GM18520 (cell line): ENCODE results near the gene MRPL12.

Source experiments
- ATAC-seq: cut with Tn5 transposase; IDR thresholded peaks from one replicate; pipeline ENCODE4 v1.9.1; 2021; ENCODE audit not compliant: unreplicated experiment

Gene MRPL12

DNA sequence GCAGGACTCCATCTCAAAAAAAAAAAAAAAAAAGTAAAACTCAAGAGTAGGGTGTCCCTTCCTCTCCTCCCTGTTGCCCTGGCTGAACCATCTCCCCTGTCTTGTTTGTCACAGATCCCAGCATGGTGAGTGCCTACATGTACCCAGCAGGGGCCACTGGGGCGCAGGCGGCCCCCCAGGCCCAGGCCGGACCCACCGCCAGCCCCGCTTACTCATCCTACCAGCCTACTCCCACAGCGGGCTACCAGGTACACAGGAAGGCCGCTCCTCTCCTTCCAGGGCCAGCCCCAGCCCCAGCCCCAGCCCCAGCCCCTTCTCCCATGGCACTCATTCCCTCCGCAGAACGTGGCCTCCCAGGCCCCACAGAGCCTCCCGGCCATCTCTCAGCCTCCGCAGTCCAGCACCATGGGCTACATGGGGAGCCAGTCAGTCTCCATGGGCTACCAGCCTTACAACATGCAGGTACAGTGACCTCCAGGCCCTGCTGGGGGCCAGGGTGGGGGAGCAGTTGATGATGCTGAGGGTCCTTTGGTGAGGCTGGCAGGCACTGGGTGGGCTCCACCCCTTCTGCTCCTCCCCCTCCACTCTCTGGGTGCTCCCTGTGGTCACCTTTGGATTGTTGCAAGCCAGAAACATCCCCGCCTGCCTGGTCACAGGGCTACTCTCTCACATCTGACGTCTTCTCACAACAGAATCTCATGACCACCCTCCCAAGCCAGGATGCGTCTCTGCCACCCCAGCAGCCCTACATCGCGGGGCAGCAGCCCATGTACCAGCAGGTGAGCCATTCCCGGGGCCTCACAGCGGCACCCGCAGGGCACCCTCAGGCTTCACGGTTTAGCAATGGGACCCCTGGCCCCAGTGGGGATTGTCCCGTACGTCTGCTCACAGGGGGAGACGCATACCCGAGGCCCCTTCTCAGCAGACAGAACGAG lies 2.5 kb upstream of the MRPL12 start:
- ATAC-seq = no peak

DNA sequence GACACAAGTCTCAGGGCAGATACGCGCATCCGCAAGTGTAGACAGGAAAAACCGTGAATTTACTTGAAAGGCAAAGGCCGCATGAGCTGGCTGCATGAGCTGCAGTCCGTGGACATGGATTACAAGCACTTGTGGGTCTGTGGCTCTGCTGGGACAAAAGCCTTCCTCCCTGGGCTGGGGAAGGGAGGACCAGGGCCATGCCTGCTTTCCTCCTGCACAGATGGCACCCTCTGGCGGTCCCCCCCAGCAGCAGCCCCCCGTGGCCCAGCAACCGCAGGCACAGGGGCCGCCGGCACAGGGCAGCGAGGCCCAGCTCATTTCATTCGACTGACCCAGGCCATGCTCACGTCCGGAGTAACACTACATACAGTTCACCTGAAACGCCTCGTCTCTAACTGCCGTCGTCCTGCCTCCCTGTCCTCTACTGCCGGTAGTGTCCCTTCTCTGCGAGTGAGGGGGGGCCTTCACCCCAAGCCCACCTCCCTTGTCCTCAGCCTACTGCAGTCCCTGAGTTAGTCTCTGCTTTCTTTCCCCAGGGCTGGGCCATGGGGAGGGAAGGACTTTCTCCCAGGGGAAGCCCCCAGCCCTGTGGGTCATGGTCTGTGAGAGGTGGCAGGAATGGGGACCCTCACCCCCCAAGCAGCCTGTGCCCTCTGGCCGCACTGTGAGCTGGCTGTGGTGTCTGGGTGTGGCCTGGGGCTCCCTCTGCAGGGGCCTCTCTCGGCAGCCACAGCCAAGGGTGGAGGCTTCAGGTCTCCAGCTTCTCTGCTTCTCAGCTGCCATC lies 1.7 kb upstream of the MRPL12 start:
- no peak for ATAC-seq

DNA sequence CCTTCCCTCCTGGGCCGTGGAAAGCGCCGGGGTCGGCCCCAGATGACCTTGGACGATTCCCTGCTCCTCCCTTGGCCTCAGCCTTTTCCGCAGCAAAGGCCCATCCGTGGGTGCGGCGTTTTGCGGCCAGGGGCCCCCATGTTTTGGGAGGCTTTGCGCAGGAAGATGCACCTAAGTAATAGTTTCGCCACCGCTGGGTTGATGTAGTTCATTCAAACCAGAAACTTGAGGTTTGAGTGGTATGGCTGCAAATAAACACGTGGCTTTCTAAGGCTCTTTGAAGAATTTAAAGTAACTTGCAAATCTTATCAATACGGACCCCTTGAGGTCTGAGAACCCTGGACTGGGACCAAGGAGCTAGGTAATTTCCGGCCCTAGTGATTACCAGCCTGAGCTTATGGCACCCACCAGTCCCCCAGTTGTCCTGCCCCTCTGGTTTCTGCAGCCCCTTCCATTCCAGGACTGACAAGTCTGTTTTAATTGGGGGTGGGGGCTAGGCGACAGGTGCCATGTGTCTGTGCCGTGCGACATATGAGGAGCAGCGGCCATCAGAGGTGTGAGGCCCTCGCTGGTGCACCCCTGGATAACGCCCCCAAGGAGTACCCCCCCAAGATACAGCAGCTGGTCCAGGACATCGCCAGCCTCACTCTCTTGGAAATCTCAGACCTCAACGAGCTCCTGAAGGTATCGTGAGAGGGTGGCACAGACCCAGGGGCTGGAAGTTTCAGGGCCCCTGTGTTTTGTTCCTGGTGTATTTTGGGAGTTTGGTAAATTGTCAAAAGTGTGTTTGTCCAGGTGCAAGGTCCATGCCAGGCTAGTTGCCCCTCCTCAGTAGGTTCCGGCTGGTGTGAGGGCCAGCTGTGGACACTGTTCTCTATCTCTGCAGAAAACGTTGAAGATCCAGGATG lies 834 bp downstream of the MRPL12 start:
- no peak for ATAC-seq

DNA sequence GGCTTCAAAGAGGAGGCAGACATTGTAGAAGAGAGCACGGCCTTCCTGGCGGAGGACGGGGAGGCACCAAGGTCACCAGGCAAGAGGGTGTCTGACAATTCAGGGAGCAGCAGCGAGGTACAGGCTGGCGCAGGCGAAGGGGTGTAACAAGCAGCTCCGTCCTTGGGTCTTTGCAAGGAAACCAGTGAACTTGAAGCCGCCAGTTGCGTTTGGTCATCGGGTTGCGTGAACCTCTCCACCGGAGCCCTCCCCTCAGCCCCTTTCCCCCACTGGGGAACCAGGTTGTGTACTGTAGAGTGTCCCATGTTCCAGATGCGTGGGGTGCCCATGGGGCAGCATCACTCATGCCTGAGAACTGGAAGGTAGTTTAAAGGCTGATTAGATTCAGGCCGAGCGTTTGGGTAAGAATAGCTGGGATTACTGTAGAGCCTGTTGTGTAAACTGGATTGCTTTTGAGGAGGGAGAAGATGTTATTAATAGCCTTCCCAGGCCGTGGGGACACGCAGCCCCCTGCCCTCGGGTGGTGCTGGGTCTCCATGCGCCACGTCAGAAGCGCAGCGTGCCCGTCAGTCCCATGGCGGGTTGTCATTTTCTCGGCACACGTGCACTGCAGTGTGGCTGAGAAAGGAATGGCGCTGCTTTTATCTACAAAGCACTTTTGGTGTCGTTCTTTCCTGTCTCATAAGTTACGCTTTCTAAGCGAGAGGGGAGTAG lies 2.5 kb downstream of the MRPL12 start:
- no peak for ATAC-seq

DNA sequence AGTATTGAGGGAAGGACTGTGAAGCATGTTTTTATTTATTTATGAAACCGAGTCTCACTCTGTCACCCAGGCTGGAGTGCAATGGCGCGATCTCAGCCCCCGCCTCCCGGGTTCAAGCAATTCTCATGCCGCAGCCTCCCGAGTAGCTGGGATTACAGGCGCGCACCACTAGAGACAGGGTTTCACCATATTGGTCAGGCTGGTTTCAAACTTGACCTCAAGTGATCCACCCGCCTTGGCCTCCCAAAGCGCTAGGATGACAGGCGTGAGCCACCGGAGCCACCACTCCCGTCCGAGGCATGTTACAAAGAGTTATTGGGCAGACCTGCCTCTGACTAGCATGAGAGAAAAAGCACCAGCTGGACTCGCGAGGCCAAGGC lies 3.1 kb downstream of the MRPL12 start:
- ATAC-seq = no peak

DNA sequence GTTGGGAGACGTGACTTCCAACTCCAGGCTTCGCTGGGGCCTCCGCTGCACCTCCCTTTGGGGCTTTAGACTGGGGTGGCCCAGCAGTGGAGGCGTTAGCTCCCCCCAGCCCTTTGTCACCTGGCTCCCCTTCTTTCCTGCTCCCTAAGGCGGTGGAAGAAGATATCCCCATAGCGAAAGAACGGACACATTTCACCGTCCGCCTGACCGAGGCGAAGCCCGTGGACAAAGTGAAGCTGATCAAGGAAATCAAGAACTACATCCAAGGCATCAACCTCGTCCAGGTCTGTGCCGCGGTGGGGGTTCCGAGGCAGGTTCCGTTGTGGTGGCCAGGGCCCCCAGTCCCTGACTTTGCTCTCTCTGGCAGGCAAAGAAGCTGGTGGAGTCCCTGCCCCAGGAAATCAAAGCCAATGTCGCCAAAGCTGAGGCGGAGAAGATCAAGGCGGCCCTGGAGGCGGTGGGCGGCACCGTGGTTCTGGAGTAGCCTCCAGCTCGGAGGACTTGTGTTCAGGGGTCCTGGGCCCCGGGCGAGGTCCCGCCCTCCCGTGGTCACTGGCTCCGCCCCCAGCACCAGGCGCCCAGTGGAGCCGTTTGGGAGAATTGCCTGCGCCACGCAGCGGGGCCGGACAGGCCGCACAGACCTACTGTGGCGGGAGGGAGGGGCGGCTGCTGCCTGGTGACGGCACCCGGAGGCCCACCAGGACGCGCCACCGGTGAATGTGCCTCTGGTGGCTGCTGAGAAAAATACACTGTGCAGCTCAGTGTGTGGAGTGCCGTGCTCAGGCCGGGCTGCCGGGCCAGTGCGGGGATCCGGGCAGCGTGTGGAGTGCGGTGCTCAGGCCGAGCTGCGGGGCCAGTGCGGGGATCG lies 3.8 kb downstream of the MRPL12 start:
- no peak for ATAC-seq

- ATAC-seq = no peak
Observed at GRCh38 chr17:81707725-81708646, 4.8 kb downstream of the MRPL12 start.

- no peak for ATAC-seq
Observed at GRCh38 chr17:81708739-81709185, 5.6 kb downstream of the MRPL12 start.

DNA sequence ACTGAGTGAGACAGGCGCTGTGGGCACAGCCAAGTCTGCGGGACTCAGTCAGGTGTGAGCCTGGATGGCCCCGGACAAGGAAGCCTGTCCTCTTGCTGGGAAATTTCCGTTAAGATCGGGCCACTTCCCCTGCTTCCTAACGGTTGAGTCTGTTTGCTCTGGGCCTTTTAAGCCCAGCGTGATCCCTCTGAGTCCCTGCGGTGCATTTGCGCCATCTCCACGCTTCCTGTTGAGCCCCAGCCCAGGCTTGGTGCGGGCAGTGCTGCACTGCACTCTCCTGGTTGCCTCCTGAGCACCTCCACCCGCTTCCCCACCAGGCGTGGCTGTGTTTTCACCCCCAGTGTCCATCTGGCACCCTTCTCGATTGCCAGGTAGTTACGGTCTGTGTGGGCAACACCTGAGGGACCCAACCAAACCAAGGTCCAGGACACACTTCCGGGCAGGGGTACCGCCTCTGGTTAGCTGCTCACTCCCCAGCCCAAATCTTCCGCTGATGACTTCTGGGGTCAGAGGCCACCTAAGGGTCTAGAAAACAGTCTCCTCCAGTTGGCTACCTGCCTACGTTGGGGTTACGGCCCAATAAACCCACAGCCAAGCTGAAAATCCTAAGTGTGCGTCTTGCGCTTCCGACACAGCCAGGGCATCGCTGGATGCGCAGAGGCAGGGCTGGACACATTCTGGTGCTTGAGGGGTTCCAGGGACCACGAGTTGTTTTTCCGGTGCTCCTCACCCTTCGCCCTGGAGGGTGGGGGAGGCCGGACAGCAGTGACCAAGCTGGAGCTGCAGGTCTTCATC lies 7.5 kb downstream of the MRPL12 start:
- no peak for ATAC-seq

DNA sequence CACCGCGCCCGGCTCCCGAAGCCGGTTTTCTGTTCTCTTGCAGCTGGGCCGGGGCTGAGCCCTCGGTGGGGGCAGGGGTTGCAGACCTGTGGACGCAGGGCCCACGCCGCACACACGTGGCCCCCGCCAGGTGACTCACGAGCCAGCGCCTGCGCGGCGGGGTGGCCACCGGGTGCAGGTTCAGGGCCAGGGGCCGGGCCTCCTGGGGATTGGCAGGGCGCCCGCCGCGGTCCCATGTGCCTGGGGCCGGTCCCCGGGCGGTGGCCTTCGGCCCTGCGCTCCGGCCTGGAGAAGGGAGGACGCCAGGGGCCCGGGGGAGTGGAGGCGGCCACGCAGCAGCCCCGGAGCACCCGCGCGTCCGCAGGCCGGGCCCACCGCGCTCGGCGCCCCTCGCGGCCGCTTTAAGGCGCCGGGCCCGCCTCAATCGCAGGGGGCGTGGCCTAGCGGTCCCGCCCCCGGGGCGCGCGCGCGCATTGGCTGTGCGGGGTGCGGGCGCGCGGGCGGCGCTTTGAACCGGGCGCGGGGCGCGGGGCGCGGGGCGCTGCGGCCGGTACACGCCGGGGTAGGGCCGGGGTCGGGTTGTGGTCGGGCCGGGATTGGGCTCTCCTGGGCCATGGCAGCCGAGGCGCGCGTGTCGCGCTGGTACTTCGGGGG lies 8.8 kb downstream of the MRPL12 start, which contains the start of gene SLC25A10:
TSS of gene SLC25A10 (plus strand) at position 471 of the 654 bp plus-strand sequence. CDS start at position 614, 143 bp downstream.
- ATAC-seq = peak; percentile 74

DNA sequence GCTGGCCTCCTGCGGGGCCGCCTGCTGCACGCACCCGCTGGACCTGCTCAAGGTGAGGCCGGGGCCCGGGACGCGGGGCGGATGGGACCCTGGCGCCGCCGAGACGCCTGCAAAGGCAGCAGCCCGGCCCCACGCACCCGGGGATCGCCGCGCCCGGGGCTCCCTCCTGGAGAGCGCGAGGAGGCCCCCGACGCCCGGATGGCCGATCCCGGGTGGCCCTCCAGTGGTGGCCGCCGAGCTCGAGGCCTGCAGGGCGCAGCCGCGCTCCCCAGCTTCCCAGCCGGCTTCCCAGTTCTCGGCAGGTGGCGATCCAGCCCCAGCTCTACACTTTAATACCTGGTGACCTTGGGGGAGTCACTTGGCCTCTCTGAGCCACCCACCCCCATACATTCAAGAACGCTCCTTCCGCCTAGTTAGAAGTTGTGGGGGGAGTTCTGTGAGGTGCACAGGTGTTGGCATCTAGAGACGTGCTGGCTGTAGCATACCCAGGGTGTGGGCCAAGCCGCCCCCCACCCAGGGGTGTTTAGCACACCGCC lies 9.4 kb downstream of the MRPL12 start:
- no peak for ATAC-seq

DNA sequence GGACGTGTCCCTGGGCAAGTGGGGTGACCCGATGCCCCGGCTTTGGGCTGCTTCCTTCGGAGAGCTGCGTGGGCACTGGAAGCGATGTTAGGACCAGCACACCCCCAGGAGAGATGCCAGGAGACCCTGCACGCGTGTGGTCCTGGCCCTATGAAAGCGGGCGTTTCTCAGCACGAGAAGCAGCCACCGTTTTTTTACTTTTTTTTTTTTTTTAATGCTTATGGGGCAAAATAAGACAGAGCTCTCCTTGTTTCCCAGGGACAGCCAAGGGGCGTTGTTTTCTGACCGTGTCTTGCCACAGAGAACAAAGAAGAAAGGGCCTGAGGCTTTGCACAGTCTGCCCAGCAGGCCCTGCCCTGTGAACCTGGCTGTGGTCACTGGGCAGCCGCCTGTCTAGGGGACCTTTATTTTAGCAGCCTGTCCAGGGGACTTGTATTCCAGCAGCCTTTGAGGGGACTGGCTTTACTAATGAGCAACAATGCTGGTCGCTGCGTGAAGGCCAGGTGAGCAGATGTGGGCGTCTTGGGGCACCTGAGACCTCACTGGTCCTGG lies 9.9 kb downstream of the MRPL12 start:
- no peak for ATAC-seq

- ATAC-seq = no peak
Observed at GRCh38 chr17:81713556-81714411, 10.6 kb downstream of the MRPL12 start.

GRCh38 chr17:81714412-81715106 lies 11.4 kb downstream of the MRPL12 start:
- no peak for ATAC-seq
